ENCODE measurements around the gene PLBD2. TPM values are rescaled to one million over a fixed set of nuclear protein-coding genes. Genes with fewer than 3 reads are reported as not detected.

PLBD2 gene
- total RNA-seq, 4 donors from 2014 or later, result 36.5 to 57.9 (median 44.7) TPM

DNA sequence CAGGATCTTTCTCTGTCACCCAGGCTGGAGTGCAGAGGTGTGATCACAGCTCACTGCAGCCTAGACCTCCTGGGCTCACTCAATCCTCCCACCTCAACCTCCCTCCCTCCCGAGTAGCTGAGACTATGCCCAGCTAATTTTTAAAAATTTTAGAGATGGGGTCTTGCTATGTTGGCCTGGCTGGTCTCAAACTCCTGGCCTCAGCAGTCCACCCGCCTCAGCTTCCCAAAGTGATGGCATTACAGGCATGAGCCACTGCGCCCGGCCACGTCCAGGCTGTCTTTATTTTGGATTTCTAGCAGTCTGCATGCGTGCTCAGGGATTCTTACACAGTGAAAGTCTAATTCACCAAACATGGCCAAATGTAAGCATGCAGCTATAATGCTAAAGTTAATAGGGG is 41.3 kb upstream of the PLBD2 start:
- H3K9me3 ChIP-seq, result peaks cover 0 to 5% (median 0%) of the 10 kb centered on the region in 4 donors
- TF ChIP-seq POLR2A (IDR thresholded peaks at IDR 0.05) (no peak), EP300 (IDR thresholded peaks at IDR 0.05) (no peak), CTCF (IDR thresholded peaks at IDR 0.05) (no peak)
- no peak overlapping the region for H3K4me3 ChIP-seq
- H3K36me3 ChIP-seq, result peaks cover 0 to 100% (median 20%) of the 10 kb centered on the region in 3 donors
- H3K4me1 ChIP-seq, result no peaks in the 10 kb centered on the region
- 92% methylated on average over 6 of the region's 6 CpGs for WGBS, 2 donors
- no peak overlapping the region for H3K27ac ChIP-seq
- no peak for DNase-seq (ENCODE audit: low spot score in 2 of 2)
- no peaks in the 10 kb centered on the region for H3K27me3 ChIP-seq

DNA sequence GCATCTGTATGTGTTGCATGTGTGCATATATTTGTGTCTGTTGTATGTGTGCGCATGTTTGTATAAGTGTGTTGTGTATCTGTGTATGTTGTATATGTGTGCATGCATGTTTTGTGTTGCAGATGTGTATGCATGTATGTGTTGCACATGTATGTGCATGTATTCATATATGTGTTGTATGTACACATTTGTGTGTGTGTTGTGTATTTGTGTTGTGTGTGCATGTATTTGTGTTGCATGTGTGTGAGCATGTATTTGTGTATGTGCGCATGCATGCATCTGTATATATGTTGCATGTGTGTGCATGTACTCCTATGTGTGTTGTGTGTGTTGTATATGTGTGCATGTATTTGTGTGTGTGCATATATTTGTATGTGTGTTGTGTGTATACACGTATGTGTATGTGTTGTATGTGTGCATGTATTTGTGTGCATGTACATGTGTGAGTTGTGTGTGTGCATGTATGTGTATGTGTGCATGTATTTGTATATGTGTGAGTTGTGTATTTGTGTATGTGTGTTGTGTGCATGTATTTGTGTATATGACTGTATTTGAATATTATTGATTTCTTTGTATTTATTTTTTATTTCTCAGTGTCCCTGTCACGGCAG is 40.2 kb upstream of the PLBD2 start:
- 88 to 95% methylated on average over 4 of the region's 4 CpGs for WGBS, 2 donors
- peaks cover 0 to 100% (median 20%) of the 10 kb centered on the region in 3 donors for H3K36me3 ChIP-seq
- H3K9me3 ChIP-seq, result peaks cover 0 to 15% (median 0%) of the 10 kb centered on the region in 4 donors
- H3K4me3 ChIP-seq, result no peak overlapping the region
- no peaks in the 10 kb centered on the region for H3K4me1 ChIP-seq
- H3K27me3 ChIP-seq, result no peaks in the 10 kb centered on the region
- TF ChIP-seq CTCF (IDR thresholded peaks at IDR 0.05) (no peak), POLR2A (IDR thresholded peaks at IDR 0.05) (no peak), EP300 (IDR thresholded peaks at IDR 0.05) (no peak)
- DNase-seq (ENCODE audit: low spot score in 2 of 2), result no peak
- no peak overlapping the region for H3K27ac ChIP-seq

- H3K4me1 ChIP-seq, result no peaks in the 10 kb centered on the region
- no peak overlapping the region for H3K27ac ChIP-seq
- 85 to 88% methylated on average over 15 of the region's 15 CpGs for WGBS, 2 donors
- TF ChIP-seq POLR2A (IDR thresholded peaks at IDR 0.05) (no peak), EP300 (IDR thresholded peaks at IDR 0.05) (no peak), CTCF (IDR thresholded peaks at IDR 0.05) (no peak)
- H3K9me3 ChIP-seq, result peaks cover 0 to 18% (median 0%) of the 10 kb centered on the region in 4 donors
- H3K4me3 ChIP-seq, result no peak overlapping the region
- H3K36me3 ChIP-seq, result peaks cover 0 to 100% (median 20%) of the 10 kb centered on the region in 3 donors
- no peaks in the 10 kb centered on the region for H3K27me3 ChIP-seq
- no peak for DNase-seq (ENCODE audit: low spot score in 2 of 2)
Observed at GRCh38 chr12:113318900-113319628, 39.3 kb upstream of the PLBD2 start.

GRCh38 chr12:113320401-113320800 is 38.0 kb upstream of the PLBD2 start:
- Histone ChIP-seq H3K4me3 (no peak overlapping the region), H3K36me3 (peaks cover 0 to 90% (median 14%) of the 10 kb centered on the region in 3 donors), H3K27me3 (no peaks in the 10 kb centered on the region), H3K27ac (no peak overlapping the region), H3K4me1 (no peaks in the 10 kb centered on the region), H3K9me3 (peaks cover 0 to 18% (median 0%) of the 10 kb centered on the region in 4 donors)
- TF ChIP-seq CTCF (IDR thresholded peaks at IDR 0.05) (no peak), EP300 (IDR thresholded peaks at IDR 0.05) (no peak), POLR2A (IDR thresholded peaks at IDR 0.05) (no peak)
- 82 to 88% methylated on average over 8 to 12 of the region's 12 CpGs for WGBS, 2 donors
- DNase-seq (ENCODE audit: low spot score in 2 of 2), result no peak

- Histone ChIP-seq H3K4me1 (peaks cover 0 to 15% (median 0%) of the 10 kb centered on the region in 4 donors), H3K4me3 (no peak overlapping the region), H3K36me3 (peaks cover 0 to 70% (median 9%) of the 10 kb centered on the region in 3 donors), H3K9me3 (peaks cover 0 to 18% (median 0%) of the 10 kb centered on the region in 4 donors), H3K27ac (no peak overlapping the region), H3K27me3 (no peaks in the 10 kb centered on the region)
- DNase-seq (ENCODE audit: low spot score in 2 of 2), result no peak
- 91 to 96% methylated on average over 2 of the region's 2 CpGs for WGBS, 2 donors
- no peak for TF ChIP-seq POLR2A (IDR thresholded peaks at IDR 0.05)
- no peak for TF ChIP-seq EP300 (IDR thresholded peaks at IDR 0.05)
- no peak for TF ChIP-seq CTCF (IDR thresholded peaks at IDR 0.05)
Observed at GRCh38 chr12:113322343-113322742, 36.0 kb upstream of the PLBD2 start.
